GM23248 (cell line): ENCODE results near the gene TNFAIP3. TPM values are rescaled to one million over a fixed set of nuclear protein-coding genes. Genes with fewer than 3 reads are reported as not detected.

ENCODE experiments used
- DNase-seq: peaks from one replicate; pipeline ENCODE4 v3.0.0-alpha.2; 2015
- H2AFZ ChIP-seq: fragments of 200-600 bp; sonication (generic); 2 replicates; pipeline ENCODE4 v1.6.1; 2016; ENCODE audit warnings: antibody characterized with exemption
- H3F3A ChIP-seq: fragments of 200-600 bp; sonication (generic); 2 replicates; pipeline ENCODE4 v1.6.1; 2016; ENCODE audit warnings: mild to moderate bottlenecking, antibody characterized with exemption, mixed run types; ENCODE audit not compliant: insufficient read depth
- H3K27ac ChIP-seq: fragments of 200-600 bp; sonication (generic); 2 replicates; pipeline ENCODE4 v1.5.1; 2016; ENCODE audit warnings: mild to moderate bottlenecking
- H3K27me3 ChIP-seq: fragments of 200-600 bp; sonication (generic); replicated peaks from 2 replicates; pipeline ENCODE4 v1.6.1; 2016; ENCODE audit warnings: mild to moderate bottlenecking; ENCODE audit not compliant: insufficient read depth
- H3K36me3 ChIP-seq: fragments of 200-600 bp; sonication (generic); 2 replicates; pipeline ENCODE4 v1.6.1; 2016; ENCODE audit warnings: low read depth, mild to moderate bottlenecking
- H3K4me1 ChIP-seq: fragments of 200-600 bp; sonication (generic); 2 replicates; pipeline ENCODE4 v1.6.1; 2016; ENCODE audit warnings: mild to moderate bottlenecking; ENCODE audit not compliant: insufficient read depth
- H3K4me2 ChIP-seq: fragments of 200-600 bp; sonication (generic); one replicate; pipeline ENCODE4 v1.6.1; 2016; ENCODE audit warnings: mild to moderate bottlenecking; ENCODE audit not compliant: unreplicated experiment
- H3K4me3 ChIP-seq: fragments of 200-600 bp; sonication (generic); 2 replicates; pipeline ENCODE4 v1.5.1; 2016; ENCODE audit warnings: mild to moderate bottlenecking
- H3K79me2 ChIP-seq: fragments of 200-600 bp; sonication (generic); 2 replicates; pipeline ENCODE4 v1.6.1; 2016; ENCODE audit warnings: mild to moderate bottlenecking; ENCODE audit not compliant: insufficient read depth
- H3K9ac ChIP-seq: fragments of 200-600 bp; sonication (generic); 2 replicates; pipeline ENCODE4 v1.6.1; 2016; ENCODE audit warnings: mild to moderate bottlenecking
- H3K9me2 ChIP-seq: fragments of 200-600 bp; sonication (generic); 2 replicates; pipeline ENCODE4 v1.6.1; 2016; ENCODE audit warnings: mixed run types, mild to moderate bottlenecking, moderate library complexity; ENCODE audit not compliant: insufficient read depth
- H3K9me3 ChIP-seq: fragments of 200-600 bp; sonication (generic); one replicate; pipeline ENCODE4 v1.6.1; 2017; ENCODE audit warnings: low read depth
- H4K20me1 ChIP-seq: fragments of 200-600 bp; sonication (generic); 2 replicates; pipeline ENCODE4 v1.6.0; 2016; ENCODE audit not compliant: insufficient read depth
- EZH2 ChIP-seq: fragments of 200-600 bp; sonication (generic); IDR thresholded peaks from 2 replicates; pipeline ENCODE4 v1.6.1; 2018; ENCODE audit warnings: antibody characterized with exemption, mild to moderate bottlenecking; ENCODE audit not compliant: insufficient read depth, poor library complexity, severe bottlenecking
- EZH2phosphoT487 ChIP-seq: fragments of 200-600 bp; sonication (generic); IDR thresholded peaks from 2 replicates; pipeline ENCODE4 v1.6.1; 2018; ENCODE audit warnings: antibody characterized with exemption, moderate library complexity, mild to moderate bottlenecking, low read depth; ENCODE audit not compliant: insufficient read depth
- WGBS, 2 experiments: methylation state at CpG; one replicate each; pipeline ENCODE4 v1.1.6; 2015 to 2017; ENCODE audit warnings: low lambda C conversion rate in 2 of 2, low coverage in 1 of 2; ENCODE audit errors: missing lambda C conversion rate in 2 of 2; 5-methylcytosine and 5-hydroxymethylcytosine counted together
- in situ Hi-C: fragments of 300-500 bp; cut with MboI; formaldehyde crosslinking; loops from 2 replicates; pipeline ENCODE4 v1.15.0; 2020
- polyA plus RNA-seq: library from polyadenylated mRNA; unstranded; fragments of >200 nt; fragmentation: Nextera tagmentation; extraction: Ambion mirVana; gene quantifications from 2 replicates; pipeline ENCODE4 v1.2.1, GENCODE V29; 2016
- total RNA-seq: library from RNA; depleted of rRNA; stranded (reverse); fragments of >200 nt; shearing (Covaris generic); gene quantifications from 2 replicates; pipeline ENCODE4 v1.2.3, GENCODE V29; 2014

The TNFAIP3 gene
- total and polyA plus RNA-seq, 2 experiments from 2014 or later = 2.7 to 6.3 TPM

DNA sequence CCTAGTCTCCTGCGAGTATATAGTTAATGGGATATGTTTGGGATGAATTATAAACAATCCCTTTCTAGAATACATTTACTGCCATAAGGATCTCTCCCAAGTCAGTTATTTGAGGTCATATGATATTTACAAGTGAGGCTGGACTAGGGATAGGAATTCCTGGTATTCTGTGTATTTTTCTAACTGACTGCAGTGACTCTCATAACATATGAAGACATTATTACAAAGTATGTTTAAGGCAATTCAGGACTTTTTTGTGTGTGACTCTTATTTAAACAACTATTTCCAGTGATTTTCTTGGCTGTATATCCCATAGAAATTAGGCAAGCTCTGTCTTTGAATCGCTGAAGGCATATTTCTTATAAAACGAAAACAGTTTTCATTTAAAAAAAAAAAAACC is 18.4 kb upstream of the TNFAIP3 start:
- Histone ChIP-seq H3F3A (peaks cover 15% of the 10 kb centered on the region; the same call in 1 of the 2 replicates), H2AFZ (no peak overlapping the region), H3K4me2 (no peak overlapping the region), H3K79me2 (no peaks in the 10 kb centered on the region), H3K9ac (no peak overlapping the region), H3K9me2 (no peaks in the 10 kb centered on the region), H3K27me3 (no peaks in the 10 kb centered on the region), H4K20me1 (no peaks in the 10 kb centered on the region), H3K27ac (no peak overlapping the region), H3K36me3 (no peaks in the 10 kb centered on the region), H3K9me3 (no peaks in the 10 kb centered on the region), H3K4me1 (peaks cover 24% of the 10 kb centered on the region), H3K4me3 (no peak overlapping the region)
- in situ Hi-C loops = no loop called here
- WGBS, 2 experiments = 47 to 74% methylated on average over 3 of the region's 3 CpGs
- TF ChIP-seq EZH2phosphoT487 = no peak
- TF ChIP-seq EZH2 = no peak
- no peak for DNase-seq

DNA sequence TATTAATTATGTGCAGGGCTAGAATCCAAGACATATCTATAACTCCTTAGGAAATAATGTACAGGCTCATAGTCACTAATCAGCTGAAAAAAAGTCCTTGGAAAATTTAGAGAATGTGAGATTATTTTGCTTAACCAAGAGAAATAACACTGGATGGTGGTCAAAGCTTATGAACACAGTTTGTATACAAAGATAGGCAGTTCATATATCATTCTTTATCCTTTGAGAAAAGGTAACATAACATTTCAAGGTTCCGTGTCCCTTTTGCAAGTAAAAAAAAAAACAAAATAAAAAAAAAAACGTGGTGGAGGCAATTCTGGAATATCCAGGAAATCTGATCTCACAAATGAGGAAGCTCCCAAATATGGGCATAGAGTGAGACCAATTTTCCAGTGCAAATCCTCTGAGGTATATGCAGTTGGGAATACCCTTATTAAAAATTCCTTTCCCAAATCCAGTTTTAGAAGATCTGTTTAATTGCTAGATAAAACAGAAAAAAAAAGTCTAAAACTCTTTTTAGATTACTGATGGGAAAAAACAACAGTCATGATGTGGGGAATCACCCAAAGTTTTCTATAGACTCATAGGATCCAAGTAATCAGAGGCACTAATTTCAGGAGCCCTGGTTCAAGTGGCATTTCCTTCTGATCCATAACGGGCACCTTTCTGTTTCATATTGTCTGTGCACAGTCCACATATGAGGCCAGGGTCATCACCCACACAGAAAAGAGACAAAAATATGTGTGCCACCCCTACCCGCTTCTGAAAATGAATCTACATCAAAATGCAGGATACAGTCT is 17.7 kb upstream of the TNFAIP3 start:
- in situ Hi-C loops = no loop called here
- H3K27ac ChIP-seq = no peak overlapping the region
- no peak overlapping the region for H2AFZ ChIP-seq
- peaks cover 15% of the 10 kb centered on the region; the same call in 1 of the 2 replicates for H3F3A ChIP-seq
- H3K9me3 ChIP-seq = no peaks in the 10 kb centered on the region
- 47 to 49% methylated on average over 4 of the region's 4 CpGs for WGBS, 2 experiments
- no peak overlapping the region for H3K4me3 ChIP-seq
- TF ChIP-seq EZH2phosphoT487 (no peak), EZH2 (no peak)
- H4K20me1 ChIP-seq = no peaks in the 10 kb centered on the region
- H3K79me2 ChIP-seq = no peaks in the 10 kb centered on the region
- DNase-seq = no peak
- peak overlapping the region; percentile 8 for H3K4me2 ChIP-seq
- H3K4me1 ChIP-seq = peaks cover 29% of the 10 kb centered on the region
- H3K27me3 ChIP-seq = no peaks in the 10 kb centered on the region
- H3K9ac ChIP-seq = no peak overlapping the region
- H3K36me3 ChIP-seq = no peaks in the 10 kb centered on the region
- H3K9me2 ChIP-seq = no peaks in the 10 kb centered on the region

GRCh38 chr6:137849981-137850714 is 16.9 kb upstream of the TNFAIP3 start:
- no peaks in the 10 kb centered on the region for H3K36me3 ChIP-seq
- no peaks in the 10 kb centered on the region for H3K79me2 ChIP-seq
- no peak overlapping the region for H3K9ac ChIP-seq
- H3K9me3 ChIP-seq = no peaks in the 10 kb centered on the region
- peaks cover 29% of the 10 kb centered on the region for H3K4me1 ChIP-seq
- no peak for DNase-seq
- no peak overlapping the region for H3K27ac ChIP-seq
- no peaks in the 10 kb centered on the region for H3K27me3 ChIP-seq
- H3F3A ChIP-seq = peaks cover 15% of the 10 kb centered on the region; the same call in 1 of the 2 replicates
- no peak overlapping the region for H3K4me2 ChIP-seq
- no peaks in the 10 kb centered on the region for H4K20me1 ChIP-seq
- no peak for TF ChIP-seq EZH2
- no peak for TF ChIP-seq EZH2phosphoT487
- no peak overlapping the region for H2AFZ ChIP-seq
- WGBS, 2 experiments = 75 to 79% methylated on average over 5 of the region's 5 CpGs
- in situ Hi-C loops = no loop called here
- no peak overlapping the region for H3K4me3 ChIP-seq
- no peaks in the 10 kb centered on the region for H3K9me2 ChIP-seq

DNA sequence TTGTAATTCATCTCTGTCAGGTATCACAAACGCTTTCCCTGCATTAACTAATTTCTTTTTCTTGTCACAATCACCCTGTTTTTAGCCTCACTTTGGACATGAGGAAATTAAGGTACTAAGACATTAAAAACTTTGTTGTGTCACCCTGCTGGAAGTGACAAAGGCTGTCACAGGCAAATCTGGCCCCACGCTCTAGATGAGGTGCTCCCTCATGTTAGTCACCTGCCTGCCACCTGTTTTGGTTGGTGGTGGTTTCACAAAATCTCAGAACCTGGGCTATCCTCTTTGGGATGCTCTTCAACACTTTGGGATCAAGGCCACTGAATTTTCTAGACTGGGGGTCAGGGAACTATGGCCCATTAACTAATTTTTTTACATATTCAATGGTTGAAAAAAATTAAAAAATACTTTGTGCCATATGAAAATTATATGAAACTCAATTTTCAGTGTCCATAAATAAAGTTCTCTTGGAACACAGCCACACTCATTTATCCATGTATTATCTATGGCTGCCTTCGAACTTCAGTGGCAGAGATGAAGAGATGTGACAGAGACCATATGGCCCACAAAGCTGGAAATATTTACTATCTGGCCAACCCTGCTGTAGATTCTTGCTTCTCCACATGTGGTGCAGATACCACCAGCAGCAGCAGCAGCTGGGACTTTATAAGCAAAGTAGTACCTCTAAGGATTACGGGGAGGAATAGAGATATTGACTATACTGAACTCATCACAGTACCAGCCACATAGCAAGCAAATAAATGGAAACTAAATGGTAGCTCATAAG is 16.1 kb upstream of the TNFAIP3 start:
- TF ChIP-seq EZH2phosphoT487 (no peak), EZH2 (no peak)
- Histone ChIP-seq H4K20me1 (no peaks in the 10 kb centered on the region), H3K4me2 (no peak overlapping the region), H3K4me1 (peaks cover 29% of the 10 kb centered on the region), H3K4me3 (no peak overlapping the region), H3K36me3 (no peaks in the 10 kb centered on the region), H3K9me3 (no peaks in the 10 kb centered on the region), H3K9ac (no peak overlapping the region), H3K27me3 (no peaks in the 10 kb centered on the region), H2AFZ (no peak overlapping the region), H3K79me2 (no peaks in the 10 kb centered on the region), H3F3A (peaks cover 15% of the 10 kb centered on the region; the same call in 1 of the 2 replicates), H3K27ac (no peak overlapping the region), H3K9me2 (no peaks in the 10 kb centered on the region)
- WGBS, 2 experiments = 79 to 80% methylated on average over 4 of the region's 4 CpGs
- no peak for DNase-seq
- in situ Hi-C loops = no loop called here
